ENCODE measurements around the gene HSD17B2.
"Not testable (repeated sequence)": the region's sequence is repeated elsewhere in the genome, so short reads cannot be mapped to it uniquely, and the experiment has no call there.

The HSD17B2 gene

DNA sequence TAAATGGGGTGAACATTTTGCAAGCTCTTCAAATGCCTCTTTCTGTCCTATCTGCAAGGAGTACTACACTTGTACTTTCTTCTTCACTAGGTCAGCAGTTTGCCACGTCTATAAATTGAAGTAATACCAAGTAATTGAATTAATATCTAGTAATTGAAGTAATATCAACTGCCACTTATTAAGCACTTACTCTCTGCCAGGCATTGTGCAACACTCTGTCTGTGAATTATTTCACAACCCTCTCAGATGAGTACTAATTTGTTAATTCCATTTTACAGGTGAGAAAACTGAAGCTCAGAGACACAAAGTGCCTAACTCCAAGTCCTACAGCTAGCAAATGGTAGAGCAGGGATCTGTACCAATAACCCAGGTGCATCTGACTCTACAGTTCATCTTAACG, 27.9 kb upstream of the HSD17B2 start:
- Histone ChIP-seq H3K36me3 (ENCODE audit: insufficient read depth, low read length) (no peaks in the 10 kb centered on the region), H3K4me3 (ENCODE audit: low read length, poor library complexity, severe bottlenecking) (no peak overlapping the region), H4K20me1 (ENCODE audit: insufficient read depth, low read length, poor library complexity, severe bottlenecking) (no peaks in the 10 kb centered on the region), H3F3A (ENCODE audit: low read depth) (no peaks in the 10 kb centered on the region), H3K79me2 (ENCODE audit: insufficient read depth, low read length) (no peaks in the 10 kb centered on the region), H3K9me3 (ENCODE audit: insufficient read depth, low read depth, low read length) (peaks cover 18% of the 10 kb centered on the region; the same call in 1 of the 2 replicates), H3K27me3 (ENCODE audit: insufficient read depth, low read length, poor library complexity, severe bottlenecking) (no peaks in the 10 kb centered on the region), H3K9me2 (replicated peaks; ENCODE audit: low read depth, low read length) (no peaks in the 10 kb centered on the region), H3K4me1 (ENCODE audit: insufficient read depth, low read length, poor library complexity, severe bottlenecking) (no peaks in the 10 kb centered on the region), H3K9ac (ENCODE audit: low read depth, low read length, poor library complexity, severe bottlenecking) (no peak overlapping the region), H3K4me2 (ENCODE audit: low read depth, low read length, poor library complexity, severe bottlenecking) (no peak overlapping the region), H2AFZ (ENCODE audit: low read length) (no peak overlapping the region)
- no peak for TF ChIP-seq EZH2phosphoT487 (IDR thresholded peaks at IDR 0.05; ENCODE audit: borderline replicate concordance)
- TF ChIP-seq, protein P1, sequence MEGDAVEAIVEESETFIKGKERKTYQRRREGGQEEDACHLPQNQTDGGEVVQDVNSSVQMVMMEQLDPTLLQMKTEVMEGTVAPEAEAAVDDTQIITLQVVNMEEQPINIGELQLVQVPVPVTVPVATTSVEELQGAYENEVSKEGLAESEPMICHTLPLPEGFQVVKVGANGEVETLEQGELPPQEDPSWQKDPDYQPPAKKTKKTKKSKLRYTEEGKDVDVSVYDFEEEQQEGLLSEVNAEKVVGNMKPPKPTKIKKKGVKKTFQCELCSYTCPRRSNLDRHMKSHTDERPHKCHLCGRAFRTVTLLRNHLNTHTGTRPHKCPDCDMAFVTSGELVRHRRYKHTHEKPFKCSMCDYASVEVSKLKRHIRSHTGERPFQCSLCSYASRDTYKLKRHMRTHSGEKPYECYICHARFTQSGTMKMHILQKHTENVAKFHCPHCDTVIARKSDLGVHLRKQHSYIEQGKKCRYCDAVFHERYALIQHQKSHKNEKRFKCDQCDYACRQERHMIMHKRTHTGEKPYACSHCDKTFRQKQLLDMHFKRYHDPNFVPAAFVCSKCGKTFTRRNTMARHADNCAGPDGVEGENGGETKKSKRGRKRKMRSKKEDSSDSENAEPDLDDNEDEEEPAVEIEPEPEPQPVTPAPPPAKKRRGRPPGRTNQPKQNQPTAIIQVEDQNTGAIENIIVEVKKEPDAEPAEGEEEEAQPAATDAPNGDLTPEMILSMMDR (conservative IDR thresholded peaks at IDR 0.05; ENCODE audit: low read length), result no peak

DNA sequence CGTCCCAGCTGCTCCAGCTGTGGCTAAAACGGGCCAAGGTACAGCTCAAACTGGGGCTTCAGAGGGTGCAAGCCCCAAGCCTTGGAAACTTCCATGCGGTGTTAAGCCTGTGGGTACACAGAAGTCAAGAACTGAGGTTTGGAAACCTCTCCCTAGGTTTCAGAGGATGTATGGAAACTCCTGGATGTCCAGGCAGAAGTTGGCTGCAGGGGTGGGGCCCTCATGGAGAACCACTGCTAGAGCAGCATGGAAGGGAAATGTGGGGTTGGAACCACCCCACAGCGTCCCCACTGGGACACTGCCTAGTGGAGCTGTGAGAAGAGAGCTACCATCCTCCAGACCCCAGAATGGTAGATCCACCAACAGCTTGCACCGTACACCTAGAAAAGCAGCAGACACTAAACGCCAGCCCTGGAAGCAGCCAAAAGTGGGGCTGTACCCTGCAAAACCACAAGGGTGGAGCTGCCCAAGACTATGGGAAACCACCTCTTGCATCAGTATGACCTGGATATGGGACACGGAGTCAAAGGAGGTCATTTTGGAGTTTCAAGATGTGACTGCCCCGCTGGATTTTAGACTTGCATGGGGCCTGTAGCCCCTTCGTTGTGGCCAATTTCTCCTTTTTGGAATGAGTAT, 26.0 kb upstream of the HSD17B2 start:
- H3K9me3 ChIP-seq (ENCODE audit: insufficient read depth, low read depth, low read length), result peaks cover 18% of the 10 kb centered on the region; the same call in 1 of the 2 replicates
- no peaks in the 10 kb centered on the region for H4K20me1 ChIP-seq (ENCODE audit: insufficient read depth, low read length, poor library complexity, severe bottlenecking)
- no peak overlapping the region for H3K4me3 ChIP-seq (ENCODE audit: low read length, poor library complexity, severe bottlenecking)
- TF ChIP-seq, protein P1 (conservative IDR thresholded peaks at IDR 0.05; ENCODE audit: low read length), result no peak
- TF ChIP-seq EZH2phosphoT487 (IDR thresholded peaks at IDR 0.05; ENCODE audit: borderline replicate concordance), result no peak
- H3K4me1 ChIP-seq (ENCODE audit: insufficient read depth, low read length, poor library complexity, severe bottlenecking), result no peaks in the 10 kb centered on the region
- no peak overlapping the region for H3K4me2 ChIP-seq (ENCODE audit: low read depth, low read length, poor library complexity, severe bottlenecking)
- H3K79me2 ChIP-seq (ENCODE audit: insufficient read depth, low read length), result no peaks in the 10 kb centered on the region
- no peaks in the 10 kb centered on the region for H3K27me3 ChIP-seq (ENCODE audit: insufficient read depth, low read length, poor library complexity, severe bottlenecking)
- no peak overlapping the region for H2AFZ ChIP-seq (ENCODE audit: low read length)
- H3K36me3 ChIP-seq (ENCODE audit: insufficient read depth, low read length), result no peaks in the 10 kb centered on the region
- no peak overlapping the region for H3K9ac ChIP-seq (ENCODE audit: low read depth, low read length, poor library complexity, severe bottlenecking)
- no peaks in the 10 kb centered on the region for H3F3A ChIP-seq (ENCODE audit: low read depth)
- no peaks in the 10 kb centered on the region for H3K9me2 ChIP-seq (replicated peaks; ENCODE audit: low read depth, low read length)

DNA sequence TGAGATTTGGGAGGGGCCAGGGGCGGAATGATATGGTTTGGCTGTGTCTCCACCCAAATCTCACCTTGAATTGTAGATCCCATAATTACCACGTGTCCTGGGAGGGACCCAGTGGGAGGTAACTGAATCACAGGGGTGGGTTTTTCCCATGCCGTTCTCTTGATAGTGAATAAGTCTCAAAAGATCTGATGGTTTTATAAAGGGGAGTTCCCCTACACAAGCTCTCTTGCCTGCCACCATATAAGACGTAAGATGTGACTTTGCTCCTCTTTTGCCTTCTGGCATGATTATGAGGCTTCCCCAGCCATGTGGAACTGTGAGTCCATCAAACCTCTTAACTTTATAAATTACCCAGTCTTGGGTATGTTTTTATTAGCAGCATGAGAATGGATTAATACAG, 25.3 kb upstream of the HSD17B2 start:
- H3K9me3 ChIP-seq (ENCODE audit: insufficient read depth, low read depth, low read length), result peaks cover 19% of the 10 kb centered on the region; the same call in 1 of the 2 replicates
- H3K79me2 ChIP-seq (ENCODE audit: insufficient read depth, low read length); H3K9ac ChIP-seq (ENCODE audit: low read depth, low read length, poor library complexity, severe bottlenecking); H3F3A ChIP-seq (ENCODE audit: low read depth); H3K4me1 ChIP-seq (ENCODE audit: insufficient read depth, low read length, poor library complexity, severe bottlenecking); H3K36me3 ChIP-seq (ENCODE audit: insufficient read depth, low read length); H4K20me1 ChIP-seq (ENCODE audit: insufficient read depth, low read length, poor library complexity, severe bottlenecking); H2AFZ ChIP-seq (ENCODE audit: low read length); H3K4me2 ChIP-seq (ENCODE audit: low read depth, low read length, poor library complexity, severe bottlenecking); H3K4me3 ChIP-seq (ENCODE audit: low read length, poor library complexity, severe bottlenecking); H3K9me2 ChIP-seq (replicated peaks; ENCODE audit: low read depth, low read length); H3K27me3 ChIP-seq (ENCODE audit: insufficient read depth, low read length, poor library complexity, severe bottlenecking): not testable (repeated sequence)

DNA sequence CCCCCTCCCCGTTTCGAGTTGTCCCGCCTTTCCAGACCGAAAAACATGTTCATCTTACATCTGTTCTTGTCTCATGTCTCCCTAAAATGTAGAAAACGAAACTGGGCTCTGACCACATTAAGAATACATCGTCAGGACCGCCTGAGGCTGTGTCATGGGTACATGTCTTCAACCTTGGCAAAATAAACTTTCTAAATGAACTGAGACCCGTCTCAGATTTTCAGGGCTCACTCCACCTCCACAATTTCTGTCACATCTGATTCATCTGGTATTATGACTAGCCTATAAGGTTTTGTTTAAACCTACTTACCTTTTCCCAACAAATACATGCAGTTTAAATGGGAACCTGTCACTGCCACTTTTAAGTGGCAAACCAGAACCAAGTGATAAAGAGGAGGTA, 24.4 kb upstream of the HSD17B2 start:
- peaks cover 22% of the 10 kb centered on the region; the same call in 1 of the 2 replicates for H3K9me3 ChIP-seq (ENCODE audit: insufficient read depth, low read depth, low read length)
- no peaks in the 10 kb centered on the region for H3K27me3 ChIP-seq (ENCODE audit: insufficient read depth, low read length, poor library complexity, severe bottlenecking)
- H3K4me3 ChIP-seq (ENCODE audit: low read length, poor library complexity, severe bottlenecking), result no peak overlapping the region
- no peaks in the 10 kb centered on the region for H3K36me3 ChIP-seq (ENCODE audit: insufficient read depth, low read length)
- H3K4me1 ChIP-seq (ENCODE audit: insufficient read depth, low read length, poor library complexity, severe bottlenecking), result no peaks in the 10 kb centered on the region
- no peaks in the 10 kb centered on the region for H3K79me2 ChIP-seq (ENCODE audit: insufficient read depth, low read length)
- H2AFZ ChIP-seq (ENCODE audit: low read length), result no peak overlapping the region
- H3K9ac ChIP-seq (ENCODE audit: low read depth, low read length, poor library complexity, severe bottlenecking), result no peak overlapping the region
- TF ChIP-seq EZH2phosphoT487 (IDR thresholded peaks at IDR 0.05; ENCODE audit: borderline replicate concordance), result no peak
- TF ChIP-seq, protein P1 (conservative IDR thresholded peaks at IDR 0.05; ENCODE audit: low read length), result no peak
- H3K9me2 ChIP-seq (replicated peaks; ENCODE audit: low read depth, low read length), result no peaks in the 10 kb centered on the region
- no peaks in the 10 kb centered on the region for H3F3A ChIP-seq (ENCODE audit: low read depth)
- no peaks in the 10 kb centered on the region for H4K20me1 ChIP-seq (ENCODE audit: insufficient read depth, low read length, poor library complexity, severe bottlenecking)
- no peak overlapping the region for H3K4me2 ChIP-seq (ENCODE audit: low read depth, low read length, poor library complexity, severe bottlenecking)

Measured in Loucy (cell line).